Measurements from ENCODE around the gene PRDM16.

The PRDM16 gene

DNA sequence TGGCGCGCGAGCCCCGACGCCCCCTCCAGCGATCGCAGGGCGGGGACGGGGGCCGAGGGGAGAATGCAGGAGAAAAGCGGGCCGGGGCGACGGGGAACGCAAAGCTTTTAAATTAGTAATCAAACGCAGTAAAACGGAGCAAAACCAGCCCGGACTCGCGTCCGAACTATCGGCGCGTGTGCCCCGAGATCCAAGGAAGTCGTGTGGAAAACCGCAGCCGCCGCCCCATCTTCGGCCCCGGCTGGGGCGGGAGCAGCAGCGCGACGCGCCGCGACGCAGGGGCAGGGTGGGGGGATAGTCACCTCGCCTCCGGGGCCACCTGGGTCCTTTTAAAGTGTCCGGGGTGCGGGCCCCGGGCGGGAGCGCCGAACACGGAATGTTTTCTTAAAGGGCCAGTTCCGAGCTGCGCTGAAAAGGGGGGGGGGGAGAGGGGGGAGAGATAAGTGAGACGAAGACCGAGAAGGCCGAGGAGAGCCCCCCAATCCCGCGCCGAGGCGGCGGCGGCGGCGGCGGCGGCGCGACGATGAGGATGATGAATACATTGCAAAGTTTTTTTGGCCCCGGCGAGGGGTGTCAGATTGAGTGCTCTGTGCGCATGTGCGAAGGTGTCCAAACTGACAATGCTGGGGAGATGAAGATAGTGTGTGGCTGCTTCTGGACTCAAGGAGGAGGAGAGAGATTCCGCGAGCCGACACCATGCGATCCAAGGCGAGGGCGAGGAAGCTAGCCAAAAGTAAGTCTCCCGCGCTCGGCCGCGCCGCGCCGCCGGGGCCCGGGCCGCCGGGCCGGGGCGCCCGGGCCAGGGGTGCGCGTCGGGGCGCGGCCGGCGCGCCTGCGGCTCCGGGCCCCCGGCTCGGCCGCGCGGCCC is at the start of gene PRDM16:
TSS of gene PRDM16 (plus strand) at position 640 of the 868 bp plus-strand sequence. CDS start at position 697, 57 bp downstream.
- no peak for ATAC-seq

DNA sequence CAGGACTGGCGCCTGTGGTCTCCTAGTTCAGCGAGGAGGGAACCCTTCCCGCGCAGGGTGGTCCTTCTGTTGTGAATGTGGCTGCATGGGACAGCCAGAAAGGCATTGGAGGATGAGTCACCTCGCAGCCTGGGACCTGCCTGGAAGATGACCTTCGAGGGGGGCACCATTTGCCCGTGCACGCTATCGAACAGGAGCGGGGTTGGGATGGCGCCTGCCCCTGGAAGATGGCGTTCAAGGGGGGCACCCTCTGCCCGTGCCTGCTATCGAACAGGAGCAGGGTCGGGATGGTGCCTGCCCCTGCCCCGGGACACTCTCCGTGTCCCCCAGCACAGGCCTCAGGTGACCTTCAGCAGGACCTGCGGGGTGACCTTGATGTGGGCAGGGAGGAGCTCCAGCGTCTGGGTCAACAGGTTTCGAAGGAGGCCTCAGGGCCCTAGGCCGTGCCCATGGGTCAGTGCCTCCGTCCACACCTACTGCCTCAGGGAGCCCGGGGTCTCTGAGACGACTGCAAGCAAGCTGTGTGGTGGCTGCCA is 49.4 kb upstream of the PRDM16 start:
- no peak for ATAC-seq

DNA sequence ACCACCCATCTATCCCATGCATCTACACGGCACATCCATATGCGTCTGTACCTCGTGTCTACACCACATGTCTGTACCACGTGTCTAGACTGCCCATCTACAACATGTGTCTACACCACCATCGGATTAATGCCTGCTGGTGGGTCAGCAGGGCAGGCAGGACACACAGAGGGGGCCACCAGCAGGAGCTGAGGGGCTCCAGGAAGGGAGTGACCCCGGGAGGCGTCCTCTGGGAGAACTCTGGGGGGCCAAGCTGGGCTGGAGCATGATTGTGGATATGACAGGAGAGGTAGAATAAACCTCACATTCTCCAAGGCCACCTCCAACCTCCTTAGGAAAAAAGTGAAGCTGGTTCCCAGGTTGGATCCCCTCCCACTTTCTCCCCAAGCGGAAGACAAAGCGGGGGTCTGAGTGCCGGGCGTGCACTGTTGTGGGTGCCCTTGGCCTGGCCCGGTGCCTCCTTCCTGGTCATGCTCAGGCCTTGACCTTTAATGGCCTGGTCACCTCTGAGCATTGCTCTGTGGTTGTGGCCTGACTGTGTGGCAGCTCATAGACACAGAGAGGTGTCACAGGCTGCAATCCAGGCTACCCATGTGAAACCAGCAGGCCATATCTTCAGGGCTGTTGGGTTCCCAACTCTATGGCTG is 48.6 kb upstream of the PRDM16 start:
- ATAC-seq, result no peak

DNA sequence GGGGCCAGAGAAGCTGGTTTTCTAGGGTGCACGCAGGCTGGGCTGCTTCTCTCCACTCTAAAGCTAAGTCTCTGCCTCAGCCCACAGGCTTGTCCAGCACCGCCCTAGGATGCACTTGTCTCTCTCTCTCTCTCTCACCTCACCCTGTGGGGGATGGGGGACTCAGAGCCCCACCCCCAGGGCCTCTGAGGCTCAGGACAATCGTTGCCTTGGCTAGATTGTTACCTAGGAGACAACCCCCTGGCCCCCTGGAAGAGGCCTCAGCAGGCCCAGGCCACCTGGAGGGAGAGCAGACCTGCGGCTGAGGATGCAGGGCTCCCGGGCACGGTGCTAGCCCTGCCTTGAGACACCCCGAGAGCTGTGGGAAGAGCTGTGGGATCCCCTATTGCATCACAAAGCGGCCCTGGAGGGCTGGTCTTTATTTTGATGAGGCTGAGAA is 47.8 kb upstream of the PRDM16 start, which contains the start of gene ACTRT2:
TSS of gene ACTRT2 (plus strand) at position 235 of the 439 bp plus-strand sequence. CDS start 220 bp downstream, outside the sequence.
- ATAC-seq, result no peak

DNA sequence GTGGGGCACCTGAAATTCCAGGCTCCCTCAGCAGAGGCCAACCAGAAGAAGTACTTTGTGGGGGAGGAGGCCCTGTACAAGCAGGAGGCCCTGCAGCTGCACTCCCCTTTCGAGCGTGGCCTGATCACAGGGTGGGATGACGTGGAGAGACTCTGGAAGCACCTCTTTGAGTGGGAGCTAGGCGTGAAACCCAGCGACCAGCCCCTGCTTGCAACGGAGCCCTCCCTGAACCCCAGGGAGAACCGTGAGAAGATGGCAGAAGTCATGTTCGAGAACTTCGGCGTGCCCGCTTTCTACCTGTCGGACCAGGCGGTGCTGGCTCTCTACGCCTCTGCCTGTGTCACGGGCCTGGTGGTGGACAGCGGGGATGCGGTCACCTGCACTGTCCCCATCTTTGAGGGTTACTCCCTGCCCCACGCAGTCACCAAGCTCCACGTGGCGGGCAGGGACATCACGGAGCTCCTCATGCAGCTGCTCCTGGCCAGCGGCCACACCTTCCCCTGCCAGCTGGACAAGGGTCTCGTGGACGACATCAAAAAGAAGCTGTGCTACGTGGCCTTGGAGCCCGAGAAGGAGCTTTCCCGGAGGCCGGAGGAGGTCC is 47.1 kb upstream of the PRDM16 start:
- ATAC-seq, result no peak

DNA sequence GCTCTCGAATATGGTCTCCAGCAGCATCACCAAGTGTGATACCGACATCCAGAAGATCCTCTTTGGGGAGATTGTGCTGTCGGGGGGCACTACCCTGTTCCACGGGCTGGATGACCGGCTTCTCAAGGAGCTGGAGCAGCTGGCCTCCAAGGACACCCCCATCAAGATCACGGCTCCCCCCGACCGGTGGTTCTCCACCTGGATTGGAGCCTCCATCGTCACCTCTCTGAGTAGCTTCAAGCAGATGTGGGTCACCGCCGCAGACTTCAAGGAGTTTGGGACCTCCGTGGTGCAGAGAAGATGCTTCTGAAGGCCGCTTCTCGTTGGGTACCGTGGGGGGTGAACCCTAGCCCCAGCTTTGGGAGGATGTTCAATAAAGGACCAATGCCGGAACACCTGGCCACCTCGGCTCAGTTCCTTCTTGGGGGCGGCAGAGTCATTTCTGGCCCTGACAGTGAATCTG is 46.5 kb upstream of the PRDM16 start:
- no peak for ATAC-seq

DNA sequence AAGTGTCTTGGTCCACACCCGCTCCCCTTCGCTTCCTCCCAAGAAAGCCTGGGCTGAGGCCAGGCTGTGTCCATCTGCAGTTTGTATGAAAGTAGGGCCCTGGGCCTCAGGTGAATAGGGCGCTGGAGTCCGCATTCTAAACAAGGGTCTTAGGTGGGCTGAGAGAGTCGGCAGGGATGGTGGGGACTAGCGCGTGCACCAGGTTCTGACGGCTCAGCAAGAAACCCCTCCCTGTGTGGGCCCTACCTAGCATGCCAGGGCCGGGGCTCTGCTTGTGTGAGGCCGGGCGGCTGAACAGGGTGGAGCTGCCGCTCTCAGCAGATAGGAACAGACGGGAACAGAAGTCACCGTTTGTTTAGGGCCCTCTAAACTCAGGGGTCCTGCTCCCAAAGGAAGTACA is 46.0 kb upstream of the PRDM16 start:
- ATAC-seq, result no peak

DNA sequence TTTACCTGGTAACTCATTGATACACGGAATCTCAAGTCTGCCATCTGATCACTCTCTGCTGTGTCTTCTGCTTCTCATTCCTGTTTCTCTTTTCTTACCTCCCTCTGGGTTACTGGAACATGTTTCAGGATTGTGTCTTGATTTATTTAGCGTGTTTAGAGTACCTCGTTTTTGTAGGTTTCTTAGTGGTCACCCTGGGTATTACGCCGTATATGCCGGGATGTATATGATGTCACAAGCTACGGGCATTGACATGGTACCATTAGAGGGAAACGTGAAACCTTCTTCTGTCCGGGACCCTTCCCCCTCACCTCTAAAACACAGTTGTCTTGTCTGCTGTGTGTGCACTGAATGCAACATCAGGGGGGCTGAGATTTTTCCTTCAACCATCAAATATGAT is 45.0 kb upstream of the PRDM16 start:
- ATAC-seq, result no peak

DNA sequence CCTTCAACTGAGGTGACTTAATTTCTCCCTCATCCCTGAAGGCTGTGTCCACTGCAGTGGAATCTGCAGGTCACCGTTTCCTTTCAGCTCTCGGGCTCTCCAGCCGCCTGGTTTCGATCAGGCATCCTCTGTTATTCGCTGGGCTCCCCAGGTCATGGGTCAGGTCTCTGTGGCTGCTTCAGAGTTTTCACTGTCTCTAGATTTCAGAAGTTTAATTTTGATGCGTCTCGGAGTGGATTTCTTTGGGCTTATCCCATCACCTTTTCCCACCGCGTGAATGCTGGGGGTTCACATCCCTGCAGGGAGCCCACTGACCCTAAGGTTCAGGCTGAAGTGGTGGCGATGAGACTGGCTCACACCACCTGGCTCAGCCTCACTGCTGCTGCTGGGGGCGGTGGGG is 44.4 kb upstream of the PRDM16 start:
- no peak for ATAC-seq

DNA sequence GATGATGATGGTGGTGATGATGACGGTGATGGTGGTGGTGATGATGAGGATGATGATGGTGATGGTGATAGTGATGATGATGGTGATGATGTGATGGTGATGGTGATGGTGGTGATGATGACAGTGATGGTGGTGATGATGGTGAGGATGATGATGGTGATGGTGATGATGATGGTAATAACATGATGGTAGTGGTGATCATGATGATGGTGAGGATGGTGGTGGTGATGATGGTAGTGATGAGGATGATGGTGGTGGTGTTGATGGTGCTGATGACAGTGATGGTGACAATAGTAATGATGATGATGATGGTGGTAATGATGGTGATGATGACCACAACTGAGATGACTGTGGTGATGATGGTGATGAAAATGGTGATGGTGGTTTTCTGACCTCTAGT is 42.9 kb upstream of the PRDM16 start:
- no peak for ATAC-seq

DNA sequence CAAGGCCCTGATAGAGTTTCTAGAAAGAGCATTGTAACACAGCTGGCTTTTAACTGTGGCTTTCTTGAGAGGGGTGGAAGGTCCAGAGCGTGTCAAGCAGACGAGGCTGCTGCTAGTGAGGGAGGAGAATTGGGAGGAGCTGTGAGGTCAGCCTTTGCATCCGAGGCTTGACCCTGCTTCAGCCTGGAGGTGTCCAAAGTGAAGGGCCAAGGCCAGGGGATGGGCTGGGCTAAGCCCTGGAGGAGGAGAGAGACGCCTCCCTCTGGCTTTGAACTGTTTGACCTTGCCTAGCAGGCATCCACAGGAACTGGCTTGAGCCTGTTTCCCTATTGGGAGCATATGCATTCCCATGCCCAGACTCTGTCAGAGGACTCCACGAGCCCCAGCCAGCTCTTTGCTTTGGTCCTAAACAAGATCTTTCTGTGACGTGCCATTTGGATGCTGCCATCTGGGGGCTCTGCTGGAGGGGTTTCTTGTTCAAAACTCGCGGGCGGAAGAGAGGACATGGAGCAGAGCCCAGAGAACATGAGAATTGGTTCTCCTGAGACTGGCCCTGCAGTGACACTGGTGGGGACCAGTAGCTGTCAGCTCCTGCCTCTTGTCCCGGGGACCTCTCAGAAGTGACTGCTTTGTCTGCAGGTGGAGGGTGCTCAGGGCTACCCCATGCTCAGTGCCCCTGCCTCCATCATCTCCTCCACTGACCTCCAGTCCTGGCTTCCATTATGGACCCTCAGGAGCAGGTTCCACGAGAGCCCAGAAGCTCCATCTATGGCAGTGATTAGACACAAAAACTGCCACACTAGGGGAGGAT is 42.2 kb upstream of the PRDM16 start:
- ATAC-seq, result no peak

DNA sequence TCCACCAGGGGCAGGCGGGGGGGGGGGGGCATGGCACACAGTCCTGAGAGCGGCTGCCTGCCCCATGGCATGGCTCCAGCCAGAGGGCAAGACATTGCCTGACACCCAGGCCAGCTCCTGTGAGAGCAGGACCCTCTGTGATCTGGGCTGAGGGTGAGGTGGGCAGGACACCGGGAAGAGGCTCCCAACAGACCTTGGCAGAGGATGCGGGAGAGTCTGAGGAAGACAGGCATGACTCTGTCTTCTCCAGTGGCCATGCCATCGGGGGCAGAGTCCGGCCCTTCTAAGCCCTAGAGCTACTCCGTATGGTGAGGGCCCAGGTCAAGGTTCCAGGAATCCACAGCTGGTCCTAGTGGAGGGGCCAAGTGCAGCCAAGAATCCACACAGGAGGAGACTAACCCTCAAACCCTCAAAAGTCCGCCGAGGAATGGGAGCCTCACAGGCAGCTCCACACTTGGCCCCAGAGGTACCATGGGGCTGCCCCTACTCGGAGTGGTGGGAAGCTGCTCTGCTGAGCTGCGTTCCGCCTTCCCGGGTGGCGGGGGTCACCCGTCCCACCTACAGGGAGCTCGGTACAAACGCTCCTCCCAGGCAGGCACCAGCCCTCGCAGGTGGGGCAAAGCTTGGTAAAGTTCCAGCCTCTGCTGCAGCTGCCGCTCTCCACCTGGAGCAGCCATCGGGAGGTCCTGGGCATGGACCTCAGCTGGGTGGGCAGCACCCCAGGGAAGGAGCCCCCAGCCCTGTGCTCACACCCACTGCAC is 41.2 kb upstream of the PRDM16 start:
- ATAC-seq, result no peak

DNA sequence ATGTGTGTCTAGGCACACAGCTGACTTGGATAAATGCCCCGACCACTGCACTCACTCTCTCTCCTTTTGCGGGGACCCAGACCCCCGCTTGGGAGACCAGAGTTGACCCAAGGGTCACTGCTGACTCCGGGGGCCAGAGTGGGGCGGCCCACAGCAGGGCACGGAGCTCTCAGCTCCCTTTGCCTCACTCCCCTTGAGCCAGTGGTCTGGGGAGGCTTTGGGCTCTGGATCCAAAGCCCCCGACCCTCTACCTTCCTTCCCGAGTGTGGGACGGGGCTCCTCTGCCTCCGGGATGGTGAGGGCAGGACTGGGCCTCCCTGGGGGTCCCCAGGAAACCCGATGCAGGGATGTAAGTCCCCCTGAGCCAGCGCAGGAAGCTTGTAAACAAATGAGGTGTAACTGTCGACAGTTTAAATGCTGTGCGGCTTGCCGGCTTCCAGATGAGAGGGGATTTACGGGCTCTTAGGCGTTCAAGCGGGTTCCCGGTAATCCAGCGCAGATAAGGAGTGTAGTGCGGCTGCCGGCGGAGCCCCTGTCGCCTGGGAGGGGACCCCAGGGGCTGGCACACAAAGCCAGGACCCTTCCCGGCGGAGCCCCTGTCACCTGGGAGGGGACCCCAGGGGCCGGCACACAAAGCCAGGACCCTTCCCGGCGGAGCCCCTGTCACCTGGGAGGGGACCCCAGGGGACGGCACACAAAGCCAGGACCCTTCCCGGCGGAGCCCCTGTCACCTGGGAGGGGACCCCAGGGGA is 40.3 kb upstream of the PRDM16 start:
- ATAC-seq, result no peak

DNA sequence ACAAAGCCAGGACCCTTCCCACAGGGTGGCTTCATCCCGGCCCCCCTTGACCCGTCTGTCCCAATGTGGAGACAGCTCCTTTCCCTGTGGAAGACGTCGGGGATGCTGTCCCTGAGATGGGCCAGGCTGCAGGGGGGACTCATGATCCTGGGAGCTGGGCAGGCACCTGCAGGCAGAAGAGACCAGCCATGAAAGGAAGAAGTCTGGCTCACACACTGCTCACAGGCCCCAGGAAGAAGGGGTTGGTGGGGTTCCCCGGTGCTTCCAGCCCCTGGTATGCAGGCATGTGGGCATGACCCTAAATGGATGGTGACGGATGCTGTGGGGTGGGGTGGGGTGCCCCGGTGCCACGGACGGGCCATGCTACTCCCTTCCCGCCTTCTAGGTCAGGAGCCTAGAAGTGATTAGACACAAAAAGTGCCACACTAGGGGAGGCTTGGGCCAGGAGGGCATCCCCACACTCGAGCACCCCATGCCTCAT is 39.5 kb upstream of the PRDM16 start:
- no peak for ATAC-seq

DNA sequence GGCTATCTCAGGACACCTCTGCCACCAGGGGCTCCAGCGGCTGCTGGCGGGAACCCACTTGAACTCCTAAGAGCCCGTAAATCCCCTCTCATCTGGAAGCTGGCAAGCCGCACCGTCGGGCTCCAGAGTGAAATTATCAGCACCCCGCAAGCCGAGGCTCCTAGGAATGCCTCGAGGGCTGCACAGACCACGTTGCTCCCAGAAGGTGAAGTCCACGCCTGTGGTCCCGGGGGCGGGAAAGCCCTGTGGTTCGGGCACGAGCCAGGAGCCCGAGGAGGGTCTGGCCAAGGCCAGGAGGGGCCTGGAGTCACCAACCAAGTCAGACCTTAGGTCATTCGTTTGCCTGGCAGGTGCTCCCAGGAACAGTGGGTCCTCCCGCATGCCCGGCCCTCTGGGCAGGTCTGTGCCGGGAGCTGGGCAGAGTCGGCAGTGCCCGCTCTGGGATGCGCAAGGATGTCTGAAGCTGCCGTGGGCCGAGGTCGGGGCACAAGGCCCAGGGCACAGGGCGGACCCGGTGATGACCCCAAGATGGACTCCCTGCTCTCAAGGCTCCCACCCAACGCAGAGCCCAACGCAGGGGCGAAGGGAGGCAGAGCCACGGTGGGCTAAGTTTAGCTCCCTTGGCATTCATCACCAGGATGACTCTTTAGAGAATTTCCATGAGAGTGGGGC is 38.9 kb upstream of the PRDM16 start:
- no peak for ATAC-seq

DNA sequence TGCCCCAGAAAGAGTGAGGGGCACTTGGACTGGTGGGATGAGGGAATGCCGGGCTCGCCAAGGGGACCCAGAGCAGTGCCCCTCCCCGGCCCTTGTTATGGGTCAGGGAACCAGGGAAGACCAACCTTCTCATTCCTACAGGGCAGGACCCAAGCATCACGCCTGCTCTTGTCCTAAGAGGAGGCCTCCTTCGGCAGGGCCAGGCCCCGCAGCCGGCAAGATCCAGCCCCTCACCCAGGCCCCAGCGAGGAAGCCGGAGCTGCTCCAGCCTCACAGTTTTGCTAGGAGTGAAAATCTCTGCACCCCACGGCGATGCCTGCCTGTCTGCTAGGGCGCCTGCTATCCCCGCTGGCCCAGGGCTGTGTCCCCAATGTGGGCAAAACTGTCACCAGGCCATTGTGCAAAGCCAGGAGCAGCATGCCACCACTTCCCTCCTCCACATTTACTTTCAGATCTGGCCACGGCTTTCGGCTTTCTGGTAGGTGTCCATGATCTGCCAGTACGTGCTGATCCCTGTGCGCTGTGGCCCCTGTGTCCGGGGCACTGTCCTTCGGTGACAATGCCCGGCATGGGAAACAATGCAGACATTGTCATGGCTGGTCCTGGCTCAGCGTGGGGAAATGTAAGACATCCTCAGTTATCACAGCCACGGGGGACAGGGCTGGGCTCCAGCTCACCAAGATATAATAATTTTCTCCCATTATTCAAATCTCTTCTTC is 38.2 kb upstream of the PRDM16 start:
- ATAC-seq, result no peak

DNA sequence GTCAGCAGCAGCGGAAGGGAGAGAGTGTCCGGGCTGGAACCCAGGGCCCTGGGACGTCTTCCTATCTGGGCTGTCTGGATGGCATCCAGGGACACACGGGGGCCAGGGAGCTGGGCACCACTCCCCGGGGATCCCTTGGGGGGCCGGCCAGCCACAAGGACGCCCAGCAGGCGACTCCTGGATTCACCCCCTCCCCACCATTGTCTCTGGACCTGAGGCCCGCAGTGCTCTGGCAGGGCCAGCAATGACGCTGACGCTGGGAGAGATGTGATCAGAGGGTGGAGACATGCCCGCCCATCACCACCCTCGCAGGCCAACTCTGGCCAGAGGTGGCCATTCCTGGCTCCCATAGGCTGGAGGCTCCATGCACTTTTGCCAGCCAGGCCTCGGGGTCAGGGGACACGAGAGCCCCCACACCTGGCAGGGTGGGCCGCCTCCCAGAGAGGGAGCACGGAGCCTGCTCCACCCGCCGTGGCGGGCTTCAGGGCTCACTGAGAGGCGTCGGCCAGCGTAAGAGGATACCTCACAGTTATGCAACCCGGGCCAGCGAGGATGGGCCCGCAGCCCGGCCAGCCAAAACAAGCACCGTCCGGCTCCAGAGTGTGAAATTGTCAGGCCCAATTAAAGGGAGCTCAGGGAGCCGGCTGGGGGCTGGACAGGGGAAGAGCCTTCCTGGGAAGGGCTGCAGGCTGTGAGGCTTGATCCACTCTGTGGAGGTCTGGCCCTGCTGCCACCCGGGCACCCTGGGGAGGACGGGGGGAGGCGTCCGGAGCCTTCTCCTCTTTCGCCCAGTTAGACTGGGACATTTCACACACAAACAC is 37.4 kb upstream of the PRDM16 start:
- no peak for ATAC-seq

DNA sequence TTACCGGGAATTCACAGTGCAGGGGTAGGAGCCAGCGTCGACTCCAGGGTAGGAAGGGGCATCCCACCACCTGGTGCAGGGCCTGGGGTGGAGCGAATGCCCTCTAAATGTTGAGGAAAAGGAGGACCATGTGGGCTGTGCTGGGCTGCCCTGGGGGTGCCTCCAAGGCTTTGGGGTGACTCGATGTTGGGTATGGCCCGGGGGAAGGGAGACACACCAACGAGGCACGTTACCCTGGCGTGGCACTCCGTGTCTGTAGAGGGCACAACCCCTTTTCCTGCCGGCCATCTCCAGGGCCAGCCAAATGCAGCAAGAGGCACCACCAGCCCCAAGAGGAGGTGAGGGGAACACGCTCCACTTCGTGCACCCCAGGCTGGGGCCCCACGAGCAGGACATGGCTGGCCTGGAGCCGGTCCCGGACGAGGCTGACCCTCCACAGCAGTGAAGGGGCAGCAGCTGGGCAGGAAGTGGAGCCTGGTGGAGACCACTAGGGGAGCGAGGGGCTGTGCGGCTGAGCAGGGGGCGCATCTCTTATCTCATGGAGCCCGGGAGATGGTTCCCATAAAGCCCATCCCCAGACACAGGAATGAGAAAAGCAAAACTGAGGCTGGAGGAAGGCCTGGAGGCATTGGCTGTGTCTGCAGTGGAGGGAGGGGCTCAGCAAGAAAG is 36.5 kb upstream of the PRDM16 start:
- ATAC-seq, result no peak

All from activated CD4-positive, CD25-positive, alpha-beta regulatory T cell treated with anti-CD3 and anti-CD28 coated beads, Interleukin-2, amount 50 U/mL, for 24 hours (primary cell).